CD4-positive, alpha-beta T cell (primary cell): ENCODE results near the gene GAGE12H. TPM values are rescaled to one million over a fixed set of nuclear protein-coding genes. Genes with fewer than 3 reads are reported as not detected.
A peak's percentile ranks its signal among the peaks of the same experiment; 100 is the strongest.
"Not testable (repeated sequence)": the region's sequence is repeated elsewhere in the genome, so short reads cannot be mapped to it uniquely, and the experiment has no call there.

Experiments used
- ATAC-seq: fragments of 200-7000 bp; cut with Tn5 transposase; one replicate; pipeline ENCODE4 v1.10.0; 2022; ENCODE audit warnings: mild to moderate bottlenecking; ENCODE audit not compliant: poor library complexity
- CTCF ChIA-PET: fragments of 350-600 bp; sonication (Branson Sonifier 250); formaldehyde crosslinking; loops from one replicate; lab custom pipeline; 2021; ENCODE audit warnings: antibody characterized with exemption, inconsistent platforms; lab: Charles Lee
- POLR2A ChIA-PET: fragments of 350-600 bp; sonication (Branson Sonifier 250); formaldehyde crosslinking; loops from one replicate; lab custom pipeline; 2021; ENCODE audit warnings: antibody characterized with exemption, inconsistent platforms; lab: Charles Lee
- DNase-seq, 14 experiments: peaks; one replicate each; pipeline ENCODE4 v3.0.0-alpha.2; 2013 to 2020; ENCODE audit warnings: mixed read lengths in 2 of 14
- H3K27ac ChIP-seq, 2 donors: one replicate each; pipeline versions ENCODE4 v1.5.1 to v1.7.0; 2013; ENCODE audit warnings: low read length in 2 of 2, low read depth in 1 of 2, mild to moderate bottlenecking in 1 of 2
- H3K27me3 ChIP-seq, 2 experiments: 1 replicate in 1 of 2; 2 replicates in 1 of 2; pipeline versions ENCODE4 v1.6.1 to v1.7.0; 2013; ENCODE audit warnings: low read length in 2 of 2, control low read depth in 1 of 2, mild to moderate bottlenecking in 1 of 2, moderate library complexity in 1 of 2; ENCODE audit not compliant: insufficient read depth in 2 of 2, control insufficient read depth in 1 of 2
- H3K36me3 ChIP-seq: one replicate; pipeline ENCODE4 v1.6.1; 2013; ENCODE audit warnings: low read length, control low read depth; ENCODE audit not compliant: insufficient read depth
- H3K4me1 ChIP-seq: one replicate; pipeline ENCODE4 v1.6.1; 2013; ENCODE audit warnings: low read length, control low read depth; ENCODE audit not compliant: insufficient read depth
- H3K4me3 ChIP-seq: one replicate; pipeline ENCODE4 v1.5.1; 2013; ENCODE audit warnings: mild to moderate bottlenecking, low read length, moderate library complexity
- H3K9me3 ChIP-seq, 2 experiments: 1 replicate in 1 of 2; 2 replicates in 1 of 2; pipeline versions ENCODE4 v1.6.1 to v1.7.0; 2013; ENCODE audit warnings: low read length in 2 of 2, mild to moderate bottlenecking in 2 of 2, control low read depth in 1 of 2, moderate library complexity in 1 of 2; ENCODE audit not compliant: control insufficient read depth in 1 of 2, insufficient read depth in 1 of 2
- H3K27ac Mint-ChIP-seq: one replicate; pipeline ENCODE4 v1.8.0; 2020; ENCODE audit warnings: mixed read lengths
- H3K27me3 Mint-ChIP-seq: one replicate; pipeline ENCODE4 v1.8.0; 2021; ENCODE audit warnings: mixed read lengths
- H3K36me3 Mint-ChIP-seq: one replicate; pipeline ENCODE4 v1.8.0; 2021; ENCODE audit warnings: low read depth, mixed read lengths
- H3K4me1 Mint-ChIP-seq: one replicate; pipeline ENCODE4 v1.8.0; 2021; ENCODE audit warnings: low read depth, mixed read lengths
- H3K4me3 Mint-ChIP-seq: one replicate; pipeline ENCODE4 v1.8.0; 2020; ENCODE audit warnings: mild to moderate bottlenecking, mixed read lengths
- H3K9me3 Mint-ChIP-seq: one replicate; pipeline ENCODE4 v1.8.0; 2020; ENCODE audit warnings: mixed read lengths
- intact Hi-C, 2 experiments: fragments of 100-400 bp; cut with DNase I in 1 of 2; cut with micrococcal nuclease in 1 of 2; formaldehyde crosslinking; loops; one replicate each; pipeline versions ENCODE4 v1.15.1 to v1.9.0; 2023 to 2025; cut with DNase I, micrococcal nuclease
- polyA plus RNA-seq, 2 donors: library from polyadenylated mRNA; unstranded; fragments of 120-200 nt; gene quantifications; one replicate each; pipeline ENCODE4 v1.2.1, GENCODE V29; 2013
- total RNA-seq, 174 experiments: library from RNA in 2 of 174; stranded (reverse) in 2 of 174; gene quantifications; one replicate each; pipeline ENCODE4 v1.2.3 and lab custom pipeline; 2021 to 2026

Gene GAGE12H, protein sequence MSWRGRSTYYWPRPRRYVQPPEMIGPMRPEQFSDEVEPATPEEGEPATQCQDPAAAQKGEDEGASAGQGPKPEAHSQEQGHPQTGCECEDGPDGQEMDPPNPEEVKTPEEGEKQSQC
- not detected for total RNA-seq
- not detected for polyA plus RNA-seq (2013, experiment 1 of 2)
- not detected for polyA plus RNA-seq (2013, experiment 2 of 2)
- 0 reads per million in 172 experiments for total RNA-seq (lab: John Stamatoyannopoulos, UW)

DNA sequence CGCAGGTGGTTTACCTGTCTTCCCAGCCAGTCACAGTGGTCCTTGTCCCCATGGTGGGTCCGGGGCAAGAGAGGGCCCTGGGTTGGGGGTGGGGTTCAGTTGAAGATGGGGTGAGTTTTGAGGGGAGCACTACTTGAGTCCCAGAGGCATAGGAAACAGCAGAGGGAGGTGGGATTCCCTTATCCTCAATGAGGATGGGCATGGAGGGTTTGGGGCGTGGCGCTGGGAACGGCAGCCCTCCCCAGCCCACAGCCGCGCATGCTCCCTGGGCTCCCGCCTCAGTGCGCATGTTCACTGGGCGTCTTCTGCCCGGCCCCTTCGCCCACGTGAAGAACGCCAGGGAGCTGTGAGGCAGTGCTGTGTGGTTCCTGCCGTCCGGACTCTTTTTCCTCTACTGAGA, at the start of gene GAGE12H:
TSS of gene GAGE12H (plus strand) at position 301 of the 400 bp plus-strand sequence. CDS start 1,155 bp downstream, outside the sequence.
- H3K9me3 ChIP-seq, H3K27me3 Mint-ChIP-seq, CTCF ChIA-PET, H3K9me3 Mint-ChIP-seq, H3K27ac Mint-ChIP-seq, H3K4me3 ChIP-seq, H3K4me1 ChIP-seq, H3K36me3 ChIP-seq, ATAC-seq, H3K27me3 ChIP-seq, H3K4me3 Mint-ChIP-seq, DNase-seq, POLR2A ChIA-PET, H3K27ac ChIP-seq, intact Hi-C loops, H3K36me3 Mint-ChIP-seq, H3K4me1 Mint-ChIP-seq: not testable (repeated sequence)

DNA sequence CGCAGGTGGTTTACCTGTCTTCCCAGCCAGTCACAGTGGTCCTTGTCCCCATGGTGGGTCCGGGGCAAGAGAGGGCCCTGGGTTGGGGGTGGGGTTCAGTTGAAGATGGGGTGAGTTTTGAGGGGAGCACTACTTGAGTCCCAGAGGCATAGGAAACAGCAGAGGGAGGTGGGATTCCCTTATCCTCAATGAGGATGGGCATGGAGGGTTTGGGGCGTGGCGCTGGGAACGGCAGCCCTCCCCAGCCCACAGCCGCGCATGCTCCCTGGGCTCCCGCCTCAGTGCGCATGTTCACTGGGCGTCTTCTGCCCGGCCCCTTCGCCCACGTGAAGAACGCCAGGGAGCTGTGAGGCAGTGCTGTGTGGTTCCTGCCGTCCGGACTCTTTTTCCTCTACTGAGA, 47.9 kb upstream of the GAGE12H start, which contains the start of gene GAGE12C:
TSS of gene GAGE12C (plus strand) at position 301 of the 400 bp plus-strand sequence. CDS start 1,155 bp downstream, outside the sequence.
- DNase-seq, H3K36me3 ChIP-seq, H3K36me3 Mint-ChIP-seq, H3K4me1 Mint-ChIP-seq, H3K9me3 ChIP-seq, ATAC-seq, H3K4me3 Mint-ChIP-seq, H3K27me3 Mint-ChIP-seq, intact Hi-C loops, H3K9me3 Mint-ChIP-seq, POLR2A ChIA-PET, H3K4me1 ChIP-seq, H3K27ac Mint-ChIP-seq, H3K27ac ChIP-seq, CTCF ChIA-PET, H3K4me3 ChIP-seq, H3K27me3 ChIP-seq: not testable (repeated sequence)

DNA sequence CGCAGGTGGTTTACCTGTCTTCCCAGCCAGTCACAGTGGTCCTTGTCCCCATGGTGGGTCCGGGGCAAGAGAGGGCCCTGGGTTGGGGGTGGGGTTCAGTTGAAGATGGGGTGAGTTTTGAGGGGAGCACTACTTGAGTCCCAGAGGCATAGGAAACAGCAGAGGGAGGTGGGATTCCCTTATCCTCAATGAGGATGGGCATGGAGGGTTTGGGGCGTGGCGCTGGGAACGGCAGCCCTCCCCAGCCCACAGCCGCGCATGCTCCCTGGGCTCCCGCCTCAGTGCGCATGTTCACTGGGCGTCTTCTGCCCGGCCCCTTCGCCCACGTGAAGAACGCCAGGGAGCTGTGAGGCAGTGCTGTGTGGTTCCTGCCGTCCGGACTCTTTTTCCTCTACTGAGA, 38.3 kb upstream of the GAGE12H start, which contains the start of gene GAGE12D:
TSS of gene GAGE12D (plus strand) at position 301 of the 400 bp plus-strand sequence. CDS start 1,155 bp downstream, outside the sequence.
- H3K4me3 Mint-ChIP-seq, CTCF ChIA-PET, H3K36me3 Mint-ChIP-seq, H3K9me3 Mint-ChIP-seq, ATAC-seq, H3K27me3 ChIP-seq, H3K4me1 ChIP-seq, H3K9me3 ChIP-seq, H3K4me3 ChIP-seq, H3K27ac Mint-ChIP-seq, POLR2A ChIA-PET, H3K4me1 Mint-ChIP-seq, H3K27me3 Mint-ChIP-seq, H3K36me3 ChIP-seq, H3K27ac ChIP-seq, intact Hi-C loops, DNase-seq: not testable (repeated sequence)

DNA sequence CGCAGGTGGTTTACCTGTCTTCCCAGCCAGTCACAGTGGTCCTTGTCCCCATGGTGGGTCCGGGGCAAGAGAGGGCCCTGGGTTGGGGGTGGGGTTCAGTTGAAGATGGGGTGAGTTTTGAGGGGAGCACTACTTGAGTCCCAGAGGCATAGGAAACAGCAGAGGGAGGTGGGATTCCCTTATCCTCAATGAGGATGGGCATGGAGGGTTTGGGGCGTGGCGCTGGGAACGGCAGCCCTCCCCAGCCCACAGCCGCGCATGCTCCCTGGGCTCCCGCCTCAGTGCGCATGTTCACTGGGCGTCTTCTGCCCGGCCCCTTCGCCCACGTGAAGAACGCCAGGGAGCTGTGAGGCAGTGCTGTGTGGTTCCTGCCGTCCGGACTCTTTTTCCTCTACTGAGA, 28.8 kb upstream of the GAGE12H start, which contains the start of gene GAGE12E:
TSS of gene GAGE12E (plus strand) at position 301 of the 400 bp plus-strand sequence. CDS start 1,155 bp downstream, outside the sequence.
- H3K4me3 Mint-ChIP-seq, intact Hi-C loops, H3K9me3 Mint-ChIP-seq, H3K9me3 ChIP-seq, H3K36me3 Mint-ChIP-seq, H3K4me1 ChIP-seq, ATAC-seq, DNase-seq, H3K27ac ChIP-seq, H3K4me1 Mint-ChIP-seq, H3K27ac Mint-ChIP-seq, POLR2A ChIA-PET, H3K36me3 ChIP-seq, H3K4me3 ChIP-seq, CTCF ChIA-PET, H3K27me3 Mint-ChIP-seq, H3K27me3 ChIP-seq: not testable (repeated sequence)

DNA sequence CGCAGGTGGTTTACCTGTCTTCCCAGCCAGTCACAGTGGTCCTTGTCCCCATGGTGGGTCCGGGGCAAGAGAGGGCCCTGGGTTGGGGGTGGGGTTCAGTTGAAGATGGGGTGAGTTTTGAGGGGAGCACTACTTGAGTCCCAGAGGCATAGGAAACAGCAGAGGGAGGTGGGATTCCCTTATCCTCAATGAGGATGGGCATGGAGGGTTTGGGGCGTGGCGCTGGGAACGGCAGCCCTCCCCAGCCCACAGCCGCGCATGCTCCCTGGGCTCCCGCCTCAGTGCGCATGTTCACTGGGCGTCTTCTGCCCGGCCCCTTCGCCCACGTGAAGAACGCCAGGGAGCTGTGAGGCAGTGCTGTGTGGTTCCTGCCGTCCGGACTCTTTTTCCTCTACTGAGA, 19.2 kb upstream of the GAGE12H start, which contains the start of gene GAGE12F:
TSS of gene GAGE12F (plus strand) at position 301 of the 400 bp plus-strand sequence. CDS start 1,155 bp downstream, outside the sequence.
- H3K27ac ChIP-seq, intact Hi-C loops: not testable (repeated sequence)

DNA sequence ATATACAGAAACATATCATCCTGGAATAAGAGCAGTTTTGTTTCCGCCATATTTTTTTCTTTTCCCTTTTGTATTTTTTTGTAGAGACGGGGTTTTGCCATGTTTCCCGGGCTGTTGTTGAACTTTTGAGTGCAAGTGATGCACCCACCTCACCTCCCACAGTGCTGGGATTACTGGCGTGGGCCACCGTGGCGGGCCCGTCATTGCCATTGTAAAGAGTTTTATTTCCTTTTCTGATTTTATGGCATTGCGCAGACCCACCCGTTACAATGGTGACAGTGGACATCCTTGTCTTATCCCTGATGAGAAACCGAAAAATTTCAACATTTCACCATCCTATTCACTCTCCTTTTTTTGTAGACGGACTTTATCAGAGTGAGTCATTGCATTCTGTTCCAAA, 11.0 kb upstream of the GAGE12H start:
- CTCF ChIA-PET, H3K27ac ChIP-seq, POLR2A ChIA-PET, intact Hi-C loops, ATAC-seq, H3K36me3 ChIP-seq, H3K4me3 ChIP-seq, H3K27me3 ChIP-seq, H3K4me1 Mint-ChIP-seq, H3K36me3 Mint-ChIP-seq, H3K27me3 Mint-ChIP-seq, H3K4me1 ChIP-seq, H3K9me3 Mint-ChIP-seq, H3K27ac Mint-ChIP-seq, H3K9me3 ChIP-seq, H3K4me3 Mint-ChIP-seq: not testable (repeated sequence)
- DNase-seq = peak in 1 of 14 experiments; percentile 1

More for the DNA sequence above, 19.2 kb upstream of the GAGE12H start, which contains the start of gene GAGE12F:
- H3K4me1 ChIP-seq, POLR2A ChIA-PET, H3K36me3 Mint-ChIP-seq, H3K27me3 ChIP-seq, DNase-seq, H3K27ac Mint-ChIP-seq, H3K4me3 Mint-ChIP-seq, H3K9me3 Mint-ChIP-seq, H3K27me3 Mint-ChIP-seq, H3K4me3 ChIP-seq, H3K36me3 ChIP-seq, H3K4me1 Mint-ChIP-seq, CTCF ChIA-PET, ATAC-seq, H3K9me3 ChIP-seq: not testable (repeated sequence)

DNA sequence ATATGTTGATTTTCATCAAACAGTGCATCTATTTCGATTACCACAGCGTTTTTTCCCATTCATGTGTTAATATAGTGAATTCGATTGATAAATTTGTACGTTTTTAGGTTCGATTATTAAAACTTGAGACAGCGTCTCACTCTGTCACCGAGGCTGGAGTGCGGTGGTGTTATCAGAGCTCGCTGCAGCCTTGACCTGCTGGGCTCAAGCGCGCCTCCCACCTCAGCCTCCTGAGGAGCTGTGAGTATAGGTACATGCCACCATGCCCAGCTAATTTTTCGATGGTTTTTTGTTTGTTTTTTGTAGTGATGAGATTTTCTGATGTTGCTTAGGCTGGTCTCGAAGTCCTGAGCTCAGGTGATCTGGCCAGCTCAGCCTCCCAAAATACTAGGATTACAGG, 10.6 kb upstream of the GAGE12H start:
- H3K4me3 ChIP-seq, ATAC-seq, H3K4me1 ChIP-seq, H3K27me3 Mint-ChIP-seq, H3K36me3 Mint-ChIP-seq, POLR2A ChIA-PET, DNase-seq, H3K36me3 ChIP-seq, H3K27ac ChIP-seq, intact Hi-C loops, CTCF ChIA-PET, H3K27me3 ChIP-seq, H3K9me3 ChIP-seq, H3K4me3 Mint-ChIP-seq, H3K9me3 Mint-ChIP-seq, H3K27ac Mint-ChIP-seq, H3K4me1 Mint-ChIP-seq: not testable (repeated sequence)
